ENCODE measurements around the gene GFRA1. TPM values are rescaled to one million over a fixed set of nuclear protein-coding genes. Genes with fewer than 3 reads are reported as not detected.

GFRA1 gene
- polyA plus RNA-seq, 1 donor (not counting 4 experiments of a cell fraction or from before 2014, with no cell fraction given), result not detected

DNA sequence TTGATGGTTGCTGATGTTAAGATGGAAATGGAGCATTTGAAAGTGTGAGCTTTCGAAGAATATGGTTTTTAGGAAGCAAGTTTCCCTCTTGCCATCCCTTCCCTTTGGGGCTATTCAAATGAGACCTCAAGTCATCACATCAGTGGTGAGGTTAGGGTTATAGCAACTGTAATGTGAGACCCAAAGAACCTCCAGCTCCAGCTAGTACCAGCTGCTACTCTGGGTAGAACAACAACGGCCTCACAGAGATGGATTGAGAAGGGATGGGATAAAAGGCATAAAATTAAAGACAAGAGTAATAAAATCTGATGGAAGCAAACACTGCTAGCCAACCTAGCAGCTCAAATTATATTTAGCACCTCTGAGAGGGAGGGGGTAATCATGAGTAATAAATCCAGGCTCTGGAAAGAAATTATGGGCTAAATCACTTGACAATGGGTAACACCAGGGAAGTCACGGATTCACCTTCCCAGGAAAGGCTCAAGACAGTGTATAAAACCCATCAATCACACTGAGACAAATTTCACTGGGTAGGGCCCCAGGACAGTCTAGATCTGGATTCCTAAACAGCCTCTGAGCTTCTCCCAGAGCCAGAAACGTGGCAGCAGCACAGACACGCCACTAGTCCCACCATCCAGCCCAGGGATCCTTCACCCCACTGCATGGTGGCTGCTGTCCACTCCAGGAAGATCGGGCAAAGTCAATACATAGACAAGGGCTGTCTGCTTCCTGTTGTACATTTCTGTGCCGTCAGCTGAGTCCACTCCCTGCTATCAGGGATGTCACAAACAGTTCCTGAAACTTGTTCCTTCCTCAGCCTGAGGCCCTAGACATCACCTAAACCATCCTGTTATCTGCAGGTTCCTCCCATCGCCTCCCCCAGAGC lies 151.1 kb downstream of the GFRA1 start:
- Histone ChIP-seq H3K4me2 (ENCODE audit: control insufficient read depth, extremely low read depth, insufficient read depth, low read depth, low read length) (no peak overlapping the region), H3K79me2 (ENCODE audit: control insufficient read depth, insufficient read depth, low read length) (no peaks in the 10 kb centered on the region), H3K36me3 (ENCODE audit: control insufficient read depth in 2 of 2, extremely low read depth in 1 of 2, insufficient read depth in 2 of 2, low read length in 2 of 2) (no peaks in the 10 kb centered on the region), H3K9me3 (ENCODE audit: control insufficient read depth, low read depth, low read length) (no peaks in the 10 kb centered on the region), H3K9me1 (ENCODE audit: control insufficient read depth, extremely low read depth, insufficient read depth, low read length) (no peaks in the 10 kb centered on the region), H4K20me1 (ENCODE audit: control insufficient read depth, extremely low read depth, insufficient read depth, low read length) (no peaks in the 10 kb centered on the region), H2AFZ (ENCODE audit: control insufficient read depth, low read length) (no peak overlapping the region), H3K4me1 (ENCODE audit: control insufficient read depth, extremely low read depth, insufficient read depth, low read length) (peaks cover 4% of the 10 kb centered on the region), H3K27ac (ENCODE audit: control insufficient read depth, insufficient read depth, low read length) (no peak overlapping the region), H3K27me3 (ENCODE audit: control insufficient read depth, extremely low read depth, insufficient read depth, low read length) (no peaks in the 10 kb centered on the region), H3K4me3 (ENCODE audit: control insufficient read depth in 2 of 3, extremely low read depth in 1 of 3, insufficient read depth in 2 of 3, low read depth in 1 of 3, low read length in 3 of 3) (no peak overlapping the region), H3K9ac (ENCODE audit: control insufficient read depth, extremely low read depth, insufficient read depth, low read length) (no peak overlapping the region)
- dilution Hi-C loops (cut with MboI; ENCODE audit: extremely low pct_ligation_motif_present, low sequenced_read_pairs), result no loop called here
- FAIRE-seq (no peak), DNase-seq (ENCODE audit: low read depth, low spot score) (no peak)
- TF ChIP-seq EZH2 (IDR thresholded peaks at IDR 0.05; ENCODE audit: low read length) (no peak), CTCF (optimal IDR thresholded peaks at IDR 0.05 in 1 of 3, IDR thresholded peaks at IDR 0.05 in 1 of 3, conservative IDR thresholded peaks at IDR 0.05 in 1 of 3; ENCODE audit: extremely low read depth in 1 of 3, insufficient read depth in 2 of 3, low read length in 3 of 3) (no peak)

GRCh38 chr10:116120688-116121455 lies 152.1 kb downstream of the GFRA1 start:
- FAIRE-seq, result no peak
- Histone ChIP-seq H3K9ac (ENCODE audit: control insufficient read depth, extremely low read depth, insufficient read depth, low read length) (no peak overlapping the region), H3K9me3 (ENCODE audit: control insufficient read depth, low read depth, low read length) (no peaks in the 10 kb centered on the region), H3K27me3 (ENCODE audit: control insufficient read depth, extremely low read depth, insufficient read depth, low read length) (no peaks in the 10 kb centered on the region), H2AFZ (ENCODE audit: control insufficient read depth, low read length) (no peak overlapping the region), H4K20me1 (ENCODE audit: control insufficient read depth, extremely low read depth, insufficient read depth, low read length) (no peaks in the 10 kb centered on the region), H3K36me3 (ENCODE audit: control insufficient read depth in 2 of 2, extremely low read depth in 1 of 2, insufficient read depth in 2 of 2, low read length in 2 of 2) (no peaks in the 10 kb centered on the region), H3K79me2 (ENCODE audit: control insufficient read depth, insufficient read depth, low read length) (no peaks in the 10 kb centered on the region), H3K4me3 (ENCODE audit: control insufficient read depth in 2 of 3, extremely low read depth in 1 of 3, insufficient read depth in 2 of 3, low read depth in 1 of 3, low read length in 3 of 3) (no peak overlapping the region), H3K9me1 (ENCODE audit: control insufficient read depth, extremely low read depth, insufficient read depth, low read length) (no peaks in the 10 kb centered on the region), H3K27ac (ENCODE audit: control insufficient read depth, insufficient read depth, low read length) (no peak overlapping the region), H3K4me2 (ENCODE audit: control insufficient read depth, extremely low read depth, insufficient read depth, low read depth, low read length) (no peak overlapping the region), H3K4me1 (ENCODE audit: control insufficient read depth, extremely low read depth, insufficient read depth, low read length) (peaks cover 4% of the 10 kb centered on the region)
- dilution Hi-C loops (cut with MboI; ENCODE audit: extremely low pct_ligation_motif_present, low sequenced_read_pairs), result no loop called here
- no peak for DNase-seq (ENCODE audit: low read depth, low spot score)
- TF ChIP-seq CTCF (optimal IDR thresholded peaks at IDR 0.05 in 1 of 3, IDR thresholded peaks at IDR 0.05 in 1 of 3, conservative IDR thresholded peaks at IDR 0.05 in 1 of 3; ENCODE audit: extremely low read depth in 1 of 3, insufficient read depth in 2 of 3, low read length in 3 of 3), result peak; percentile 23 to 40 (median 35)
- no peak for TF ChIP-seq EZH2 (IDR thresholded peaks at IDR 0.05; ENCODE audit: low read length)
